ENCODE results near the gene FBXO31.

FBXO31 gene

DNA sequence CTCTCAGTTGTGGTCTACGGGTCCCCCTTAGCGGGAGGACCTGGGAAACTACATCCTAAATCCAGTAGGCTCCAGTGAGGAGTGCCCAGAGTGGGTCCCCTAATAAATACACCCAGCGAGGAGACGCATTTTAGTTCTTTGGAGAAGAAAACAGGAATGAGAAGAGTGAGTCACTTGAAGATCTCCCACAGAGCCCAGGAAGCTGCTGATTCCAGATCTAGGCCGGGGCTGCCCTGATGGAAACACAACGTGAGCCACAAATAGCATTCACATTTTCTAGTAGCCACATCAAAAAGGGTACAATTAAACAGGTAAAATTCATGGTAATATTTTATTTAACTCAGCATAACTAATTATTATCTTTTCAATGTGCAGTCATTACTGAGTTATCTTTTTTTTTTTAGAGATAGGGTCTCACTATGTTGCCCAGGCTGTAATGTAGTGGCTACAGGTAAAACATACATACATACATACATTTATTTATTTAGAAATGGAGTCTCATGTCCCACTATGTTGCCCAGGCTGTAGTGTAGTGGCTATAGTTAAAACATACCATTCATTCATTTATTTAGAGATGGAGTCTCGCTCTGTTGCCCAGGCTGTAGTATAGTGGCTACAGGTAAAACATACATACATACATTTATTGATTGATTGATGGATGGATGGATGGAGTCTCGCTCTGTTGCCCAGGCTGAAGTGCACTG lies 21.5 kb downstream of the FBXO31 start:
- DNase-seq, result no peak

- no peak for DNase-seq
Observed at GRCh38 chr16:87360862-87361610, 22.5 kb downstream of the FBXO31 start.

GRCh38 chr16:87359121-87359520 lies 24.5 kb downstream of the FBXO31 start:
- no peak for DNase-seq

- no peak for DNase-seq
Observed at GRCh38 chr16:87358696-87359095, 24.9 kb downstream of the FBXO31 start.

- no peak for DNase-seq
Observed at GRCh38 chr16:87358250-87358649, 25.3 kb downstream of the FBXO31 start.

- DNase-seq, result no peak
Observed at GRCh38 chr16:87356491-87356853, 27.1 kb downstream of the FBXO31 start.

GRCh38 chr16:87353613-87354012 lies 30.0 kb downstream of the FBXO31 start:
- no peak for DNase-seq

- no peak for DNase-seq
Observed at GRCh38 chr16:87352818-87353217, 30.8 kb downstream of the FBXO31 start.

DNA sequence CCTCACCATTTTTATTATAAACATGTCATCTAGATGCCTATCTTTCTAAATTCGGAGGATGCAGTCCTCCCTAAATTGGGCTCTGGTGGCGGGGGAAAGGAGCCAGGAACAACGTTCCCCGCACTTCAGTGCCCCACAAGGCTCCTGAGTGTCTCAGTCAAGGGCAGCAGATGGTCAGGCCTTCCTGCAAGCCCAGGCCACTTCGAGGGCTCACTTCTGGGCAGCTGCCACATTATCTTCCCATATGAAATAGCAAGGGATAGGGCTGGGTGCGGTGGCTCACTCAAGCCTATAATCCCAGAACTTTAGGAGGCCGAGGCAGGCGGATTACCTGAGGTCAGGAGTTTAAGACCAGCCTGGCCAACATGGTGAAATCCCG lies 32.3 kb downstream of the FBXO31 start:
- DNase-seq, result no peak

- DNase-seq, result no peak
Observed at GRCh38 chr16:87350681-87351319, 32.8 kb downstream of the FBXO31 start.

DNA sequence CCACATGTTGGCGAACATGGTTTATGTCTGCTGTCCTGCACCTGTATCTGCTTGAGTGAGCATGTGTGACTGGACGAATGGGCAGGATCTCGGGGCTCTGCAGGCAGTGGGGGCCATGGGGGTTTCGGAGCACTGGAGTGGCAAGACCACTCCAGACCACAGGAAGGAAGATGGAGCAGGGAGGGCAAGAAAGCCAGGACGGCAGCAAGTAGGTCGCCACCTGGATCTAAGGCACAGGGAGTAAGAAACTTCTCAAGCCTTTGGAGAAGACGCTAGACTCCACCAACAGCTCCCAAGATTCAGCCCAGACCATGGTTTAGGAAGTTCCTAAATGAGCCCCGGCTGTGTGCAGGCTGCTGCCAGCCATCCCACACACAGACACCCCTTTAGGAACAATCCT lies 33.5 kb downstream of the FBXO31 start:
- no peak for DNase-seq

DNA sequence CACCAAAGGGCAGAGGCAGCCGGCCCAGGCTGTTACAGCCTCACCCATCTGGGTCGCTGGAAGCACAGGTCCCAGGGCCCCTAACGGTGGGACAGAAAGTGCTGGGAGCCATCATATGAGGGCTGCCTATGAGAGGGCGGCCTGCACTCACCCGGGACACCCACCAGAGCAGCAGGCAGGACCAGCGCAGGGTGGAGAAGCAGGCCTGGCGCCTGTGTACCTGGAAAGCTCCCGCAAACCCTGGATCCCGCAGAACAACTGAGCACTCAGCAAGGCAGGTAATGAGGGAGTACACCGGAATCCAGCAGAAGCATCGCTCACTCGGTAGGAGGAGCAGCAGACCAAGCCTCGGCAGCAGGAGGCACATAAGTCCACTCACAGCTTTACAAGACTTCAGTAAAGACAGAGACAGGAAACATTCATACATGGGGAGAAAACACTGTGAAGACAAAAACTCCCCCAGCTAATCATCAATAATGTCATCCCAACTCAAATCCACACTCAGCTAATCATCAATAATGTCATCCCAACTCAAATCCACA lies 34.9 kb downstream of the FBXO31 start:
- no peak for DNase-seq

DNA sequence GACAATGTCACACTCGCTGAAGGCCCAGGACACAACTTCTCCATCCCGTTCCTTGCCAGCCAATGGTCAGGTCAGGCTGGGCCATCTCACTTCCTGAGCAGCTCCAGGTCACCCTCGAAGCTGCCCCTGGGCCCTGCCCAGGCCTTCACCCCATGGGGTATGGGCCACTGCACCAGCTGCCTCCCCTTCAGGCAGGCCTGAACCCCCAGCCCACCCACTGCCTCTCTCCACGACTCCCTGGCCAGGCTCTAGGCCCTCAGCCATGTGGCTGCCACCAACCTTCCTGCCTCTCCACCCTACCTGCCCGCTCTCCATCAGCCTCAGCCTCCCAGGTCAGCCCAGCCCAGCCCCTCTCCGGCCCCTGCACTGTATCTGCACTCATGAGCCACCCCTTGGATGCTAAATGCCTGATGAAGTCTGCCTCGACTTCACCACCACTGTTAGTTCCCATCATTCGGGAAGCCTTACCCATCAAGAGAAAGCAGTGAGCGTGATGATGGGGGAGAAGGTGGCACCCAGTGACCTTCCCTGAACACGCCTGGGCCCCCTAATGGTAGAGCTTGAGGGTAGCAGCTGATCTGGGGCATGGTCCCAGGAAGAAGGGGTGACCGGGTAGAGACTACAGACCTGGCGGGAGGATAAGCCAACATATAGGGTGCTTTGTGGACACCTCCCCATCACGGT lies 35.5 kb downstream of the FBXO31 start:
- no peak for DNase-seq

- no peak for DNase-seq
Observed at GRCh38 chr16:87346517-87347060, 37.0 kb downstream of the FBXO31 start.

- no peak for DNase-seq
Observed at GRCh38 chr16:87345726-87346424, 37.7 kb downstream of the FBXO31 start.

- DNase-seq, result peak; percentile 45
Observed at GRCh38 chr16:87344931-87345631, 38.5 kb downstream of the FBXO31 start.

DNA sequence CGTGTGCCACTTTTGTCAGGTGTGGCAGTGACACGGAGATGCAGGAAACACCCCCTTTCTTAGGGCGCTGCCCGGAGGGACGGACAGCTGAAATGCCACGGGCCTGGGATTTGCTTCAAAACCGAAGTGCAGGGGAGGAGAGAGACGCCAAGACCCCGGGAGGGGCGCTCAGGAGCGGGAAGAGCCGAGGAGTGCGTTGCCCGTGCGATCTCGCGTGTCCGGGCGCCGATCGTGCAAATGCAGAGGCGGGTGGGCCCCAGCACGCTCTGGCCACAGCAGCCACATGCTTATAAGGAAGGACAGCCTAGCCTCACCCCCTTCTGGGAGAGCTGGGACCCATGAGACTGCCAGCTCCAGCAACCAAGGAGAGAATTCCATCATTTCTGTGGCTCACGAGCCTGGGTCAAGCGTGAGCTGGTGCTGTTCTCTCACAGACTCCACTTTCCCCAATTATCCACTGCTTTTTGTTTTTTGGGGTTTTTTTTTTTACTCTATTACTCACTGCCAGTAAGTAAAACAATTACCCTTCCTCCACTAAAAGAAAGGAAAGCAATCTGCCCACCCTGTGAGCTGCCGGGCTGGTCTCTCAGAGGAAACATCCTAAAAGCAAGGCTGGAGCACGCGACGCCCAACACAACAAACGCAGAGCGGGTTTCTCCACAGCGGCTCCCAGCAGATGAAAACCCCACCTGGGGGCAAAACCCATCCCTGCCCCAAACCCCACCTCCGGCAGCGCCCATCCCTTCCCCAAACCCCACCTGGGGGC lies 39.2 kb downstream of the FBXO31 start:
- DNase-seq, result no peak

DNA sequence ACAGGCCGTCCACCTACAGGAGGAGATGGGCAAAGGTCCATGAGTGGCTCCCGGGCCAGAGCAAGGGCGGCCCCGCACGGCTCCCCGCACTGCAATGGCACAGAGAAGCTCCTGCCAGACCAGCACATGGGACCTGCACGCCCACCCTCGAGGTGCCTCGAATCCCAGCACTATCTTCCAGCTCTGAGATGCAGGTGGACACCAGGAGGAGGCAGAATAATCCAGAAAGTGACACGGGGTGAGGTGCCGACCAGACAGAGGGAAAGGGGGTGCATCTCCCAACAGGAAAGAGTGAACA lies 39.9 kb downstream of the FBXO31 start:
- no peak for DNase-seq

DNA sequence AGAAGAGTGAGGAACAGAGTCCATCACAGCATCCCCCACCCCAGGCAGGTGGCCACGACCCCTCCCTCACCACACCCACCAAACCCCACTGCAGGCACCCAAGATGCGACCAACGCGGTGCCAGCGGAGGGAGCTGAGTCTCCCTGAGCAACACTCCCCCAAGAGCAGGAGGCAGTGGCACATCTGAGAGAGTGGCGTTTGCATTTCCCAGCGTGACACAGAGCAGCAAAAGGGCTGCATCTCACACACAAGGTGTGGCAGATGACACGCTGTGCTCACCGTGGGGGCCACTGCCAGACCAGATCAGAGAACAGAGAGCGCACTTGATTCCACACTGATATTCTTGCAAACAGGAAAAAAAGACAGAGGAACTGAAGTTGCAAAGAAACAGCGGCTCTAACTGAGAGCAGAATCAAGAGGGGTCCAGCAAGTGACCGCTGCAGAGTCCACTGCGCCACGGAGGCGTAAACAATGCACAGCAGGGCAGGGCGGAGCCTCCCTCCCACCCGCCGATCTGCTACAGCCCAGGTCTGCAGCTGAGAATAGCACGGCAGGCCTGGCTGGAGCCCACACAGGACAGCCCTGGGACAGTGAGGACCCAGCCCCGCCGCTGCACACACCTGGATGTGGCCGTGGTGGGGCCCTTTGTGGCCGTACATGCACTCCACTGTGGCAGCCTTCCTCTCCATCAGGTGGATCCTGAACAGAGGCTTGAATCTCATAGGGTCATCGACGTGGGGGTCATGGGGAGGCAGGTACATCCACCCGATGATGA lies 40.4 kb downstream of the FBXO31 start:
- DNase-seq, result no peak

DNA sequence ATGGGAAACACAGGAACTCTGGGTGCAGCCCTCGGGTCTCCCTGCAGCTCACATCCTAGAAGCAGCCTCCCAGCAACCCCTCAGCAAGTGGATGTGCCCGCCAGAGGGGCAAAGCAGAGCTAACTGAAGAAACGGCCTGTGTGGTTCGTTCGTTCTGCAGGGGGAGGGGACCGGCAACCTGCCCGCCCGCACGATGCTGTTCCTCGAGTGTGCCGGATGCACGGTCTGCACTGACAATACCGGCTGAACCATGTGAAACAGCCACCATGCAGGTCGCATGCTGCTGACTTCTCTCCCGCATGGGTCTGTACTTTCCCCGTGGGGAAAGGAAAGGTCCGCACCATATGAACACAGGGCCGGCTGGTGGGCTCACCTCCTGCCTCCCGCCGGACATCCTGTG lies 41.1 kb downstream of the FBXO31 start:
- DNase-seq, result no peak

All from activated naive CD4-positive, alpha-beta T cell treated with anti-CD3 and anti-CD28 coated beads, Interleukin-2, amount 50 U/mL, for 16 hours (primary cell).